Measurements from ENCODE around the gene NUP210. TPM values are rescaled to one million over a fixed set of nuclear protein-coding genes. Genes with fewer than 3 reads are reported as not detected.

NUP210 gene
- total RNA-seq, 1 donor from 2014 or later: 161 TPM

DNA sequence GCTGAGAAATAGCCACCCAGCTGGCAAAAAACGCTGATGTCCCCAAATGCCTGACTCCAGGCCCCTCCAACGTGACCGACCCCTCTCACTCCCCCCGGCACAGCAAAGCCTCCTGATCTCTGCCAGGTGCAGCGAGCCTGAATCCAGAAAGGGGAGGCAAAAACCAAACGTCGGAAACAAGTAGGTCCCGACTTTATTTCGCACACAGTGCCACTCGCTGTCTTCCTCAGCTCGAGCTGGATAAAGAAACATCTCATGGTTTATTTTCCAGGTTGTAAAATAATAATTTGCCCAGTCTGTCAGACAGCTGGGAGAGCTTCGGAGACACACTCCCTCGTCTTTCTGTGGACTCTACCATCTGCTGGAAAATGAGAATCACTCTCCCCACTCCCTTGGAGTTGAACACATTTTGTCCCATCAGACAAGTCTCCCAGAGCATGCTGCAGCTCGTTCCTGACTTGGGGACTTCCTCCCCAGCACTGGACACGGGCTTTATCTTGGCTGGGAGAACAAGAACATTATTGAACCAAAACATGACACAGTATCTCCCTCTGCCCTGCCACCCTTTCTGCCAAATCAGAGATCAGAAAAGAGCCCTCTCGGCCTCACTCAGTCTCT lies 142.8 kb downstream of the NUP210 start:
- intact Hi-C loops (cut with micrococcal nuclease): no loop called here

- intact Hi-C loops (cut with micrococcal nuclease): no loop called here
Measured at GRCh38 chr3:13276438-13277195, 143.5 kb downstream of the NUP210 start.

- intact Hi-C loops (cut with micrococcal nuclease): no loop called here
Measured at GRCh38 chr3:13275376-13276005, 144.6 kb downstream of the NUP210 start.

- intact Hi-C loops (cut with micrococcal nuclease): no loop called here
Measured at GRCh38 chr3:13274551-13275332, 145.4 kb downstream of the NUP210 start.

- intact Hi-C loops (cut with micrococcal nuclease): no loop called here
Measured at GRCh38 chr3:13274125-13274524, 146.0 kb downstream of the NUP210 start.

GRCh38 chr3:13273604-13274105 lies 146.5 kb downstream of the NUP210 start:
- intact Hi-C loops (cut with micrococcal nuclease): no loop called here

- intact Hi-C loops (cut with micrococcal nuclease): no loop called here
Measured at GRCh38 chr3:13272831-13273603, 147.1 kb downstream of the NUP210 start.

DNA sequence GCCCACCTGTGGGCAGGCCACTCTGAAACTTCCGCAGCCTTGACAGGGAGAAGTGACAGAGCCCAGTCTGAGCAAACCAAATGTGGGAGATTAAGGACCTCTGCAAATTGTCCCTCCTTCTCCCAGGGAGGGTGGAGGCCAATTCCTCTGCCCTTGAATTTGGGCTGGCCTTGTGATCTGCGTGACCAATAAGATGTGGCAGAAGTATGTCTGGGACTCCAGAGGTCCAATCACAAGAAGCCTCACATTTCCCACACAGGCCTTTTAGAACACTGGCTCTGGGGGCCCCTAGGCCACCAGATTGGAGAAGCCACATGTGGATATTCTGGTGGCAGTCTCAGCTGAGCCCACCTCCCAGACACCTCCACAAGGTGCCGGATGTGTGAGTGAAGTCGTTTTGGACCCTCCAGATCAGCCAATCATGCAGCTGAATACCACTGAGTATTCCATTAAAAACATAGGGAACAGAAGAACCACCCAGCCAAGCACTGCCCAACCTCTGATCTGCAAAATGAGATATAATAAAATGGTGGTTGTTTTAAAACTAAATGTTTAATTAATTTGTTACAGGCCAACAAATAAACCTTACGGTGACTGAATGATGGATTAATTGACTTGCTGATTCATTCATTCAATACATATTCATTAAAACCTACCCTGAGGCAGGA lies 150.3 kb downstream of the NUP210 start:
- intact Hi-C loops (cut with micrococcal nuclease): no loop called here

- intact Hi-C loops (cut with micrococcal nuclease): no loop called here
Measured at GRCh38 chr3:13268961-13269441, 151.1 kb downstream of the NUP210 start.

DNA sequence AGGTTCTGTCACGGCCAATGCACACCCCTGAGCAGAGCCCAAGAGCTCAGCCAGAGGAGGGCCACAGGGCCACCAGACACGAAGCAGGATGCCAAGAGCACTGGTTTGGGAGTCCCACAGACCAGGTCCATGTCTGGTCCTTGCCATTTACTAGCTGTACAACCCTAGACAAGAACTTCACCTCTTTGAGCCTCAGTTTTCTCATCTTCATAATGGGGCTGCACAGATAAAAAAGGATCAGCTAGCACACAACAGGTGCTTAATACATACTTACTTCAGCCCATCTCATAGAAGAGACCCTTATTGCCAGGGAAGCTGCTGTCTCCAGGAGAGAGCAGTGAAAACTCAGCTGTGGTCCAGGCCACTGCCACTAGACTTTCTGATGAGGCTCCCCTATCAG lies 152.0 kb downstream of the NUP210 start:
- intact Hi-C loops (cut with micrococcal nuclease): no loop called here

GRCh38 chr3:13266651-13267362 lies 153.3 kb downstream of the NUP210 start:
- intact Hi-C loops (cut with micrococcal nuclease): no loop called here

Other genes starting within 250 kb of the NUP210 start
- 0.90 and 0.96 TPM in 2 replicates for gene HDAC11, start 60.0 kb upstream of the NUP210 start, total RNA-seq
- gene FBLN2, start 128.8 kb upstream of the NUP210 start, total RNA-seq: not detected in 2 replicates